ENCODE measurements around the gene BIRC2. TPM values are rescaled to one million over a fixed set of nuclear protein-coding genes. Genes with fewer than 3 reads are reported as not detected.

Gene BIRC2
- total RNA-seq, 1 experiment from 2014 or later, result 53.5 TPM

DNA sequence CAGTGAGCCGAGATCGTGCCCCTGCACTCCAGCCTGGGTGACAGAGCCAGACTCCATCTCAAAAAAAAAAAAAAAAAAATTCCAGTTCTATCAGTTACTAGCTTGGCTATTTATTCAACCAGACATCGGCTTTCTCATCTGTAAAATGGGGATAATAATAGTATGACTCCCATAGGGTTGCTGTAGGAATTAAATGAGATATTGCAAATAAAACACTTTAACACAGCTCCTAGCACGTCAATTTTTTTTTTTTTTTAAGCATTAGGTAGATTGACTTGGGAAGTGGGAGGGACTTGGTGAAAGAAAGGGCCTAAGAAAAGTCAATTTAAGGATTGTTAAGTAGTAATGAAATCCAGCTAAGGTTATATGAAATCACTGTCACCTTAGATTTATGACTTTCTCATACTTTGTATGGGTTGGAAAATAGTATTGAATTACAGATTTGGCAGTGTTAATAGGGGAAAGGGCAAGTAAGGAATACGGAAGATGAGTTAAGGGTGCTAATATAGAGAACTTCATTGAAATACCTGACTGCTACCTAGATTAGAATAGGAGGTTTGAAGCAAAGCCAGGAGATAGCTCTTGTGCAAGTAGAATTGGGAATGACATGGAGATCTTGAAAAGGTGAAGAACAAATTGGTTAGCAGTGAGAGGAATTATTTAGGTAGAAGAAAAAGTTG lies 28.8 kb downstream of the BIRC2 start:
- H3K4me3 Mint-ChIP-seq (ENCODE audit: unreplicated experiment), result no peak overlapping the region
- Histone ChIP-seq H3K27me3 (replicated peaks; ENCODE audit: control insufficient read depth, insufficient read depth, low read length) (no peaks in the 10 kb centered on the region), H3K36me3 (ENCODE audit: control insufficient read depth, insufficient read depth, low read length) (peaks cover 6% of the 10 kb centered on the region; the same call in 1 of the 2 replicates), H3K4me3 (ENCODE audit: low read depth, low read length) (no peak overlapping the region), H3K9me3 (no peaks in the 10 kb centered on the region), H3K4me1 (no peaks in the 10 kb centered on the region)
- no peaks in the 10 kb centered on the region for H3K4me1 Mint-ChIP-seq (ENCODE audit: low read depth, unreplicated experiment)
- peaks cover 45% of the 10 kb centered on the region for H3K36me3 Mint-ChIP-seq (ENCODE audit: insufficient read depth, unreplicated experiment)
- TF ChIP-seq, protein P1, sequence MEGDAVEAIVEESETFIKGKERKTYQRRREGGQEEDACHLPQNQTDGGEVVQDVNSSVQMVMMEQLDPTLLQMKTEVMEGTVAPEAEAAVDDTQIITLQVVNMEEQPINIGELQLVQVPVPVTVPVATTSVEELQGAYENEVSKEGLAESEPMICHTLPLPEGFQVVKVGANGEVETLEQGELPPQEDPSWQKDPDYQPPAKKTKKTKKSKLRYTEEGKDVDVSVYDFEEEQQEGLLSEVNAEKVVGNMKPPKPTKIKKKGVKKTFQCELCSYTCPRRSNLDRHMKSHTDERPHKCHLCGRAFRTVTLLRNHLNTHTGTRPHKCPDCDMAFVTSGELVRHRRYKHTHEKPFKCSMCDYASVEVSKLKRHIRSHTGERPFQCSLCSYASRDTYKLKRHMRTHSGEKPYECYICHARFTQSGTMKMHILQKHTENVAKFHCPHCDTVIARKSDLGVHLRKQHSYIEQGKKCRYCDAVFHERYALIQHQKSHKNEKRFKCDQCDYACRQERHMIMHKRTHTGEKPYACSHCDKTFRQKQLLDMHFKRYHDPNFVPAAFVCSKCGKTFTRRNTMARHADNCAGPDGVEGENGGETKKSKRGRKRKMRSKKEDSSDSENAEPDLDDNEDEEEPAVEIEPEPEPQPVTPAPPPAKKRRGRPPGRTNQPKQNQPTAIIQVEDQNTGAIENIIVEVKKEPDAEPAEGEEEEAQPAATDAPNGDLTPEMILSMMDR (IDR thresholded peaks at IDR 0.05; ENCODE audit: insufficient read depth in 1 of 2, low read depth in 1 of 2, low read length in 1 of 2, severe bottlenecking in 1 of 2, unreplicated experiment in 1 of 2), result no peak
- no peaks in the 10 kb centered on the region for H3K27me3 Mint-ChIP-seq (ENCODE audit: insufficient read depth, unreplicated experiment)
- H3K27ac Mint-ChIP-seq (ENCODE audit: unreplicated experiment), result no peak overlapping the region
- POLR2A ChIA-PET, result interaction anchor here (0.6 to 1.0 kb wide), 2 partner anchors 10 to 271 kb away, joined by 3 read pairs; no protein-coding TSS in a partner anchor
- intact Hi-C loops (cut with micrococcal nuclease; ENCODE audit: unreplicated experiment), result no loop called here
- no TSS peak for BruUV-seq (replicated peaks)
- peaks cover 9% of the 10 kb centered on the region for H3K9me3 Mint-ChIP-seq (ENCODE audit: unreplicated experiment)
- CTCF ChIA-PET, result interaction anchor here (1.2 kb wide), 1 partner anchor 15 kb away, joined by 3 read pairs; no protein-coding TSS in a partner anchor
- no peak for DNase-seq

DNA sequence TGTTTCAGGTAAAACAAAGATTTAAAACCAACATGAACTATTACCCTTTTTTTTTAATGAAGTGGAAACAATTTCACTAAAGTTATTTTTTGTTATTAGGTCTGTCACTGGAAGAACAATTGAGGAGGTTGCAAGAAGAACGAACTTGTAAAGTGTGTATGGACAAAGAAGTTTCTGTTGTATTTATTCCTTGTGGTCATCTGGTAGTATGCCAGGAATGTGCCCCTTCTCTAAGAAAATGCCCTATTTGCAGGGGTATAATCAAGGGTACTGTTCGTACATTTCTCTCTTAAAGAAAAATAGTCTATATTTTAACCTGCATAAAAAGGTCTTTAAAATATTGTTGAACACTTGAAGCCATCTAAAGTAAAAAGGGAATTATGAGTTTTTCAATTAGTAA lies 30.9 kb downstream of the BIRC2 start:
- Mint-ChIP-seq H3K27ac (ENCODE audit: unreplicated experiment) (no peak overlapping the region), H3K36me3 (ENCODE audit: insufficient read depth, unreplicated experiment) (peaks cover 42% of the 10 kb centered on the region), H3K4me3 (ENCODE audit: unreplicated experiment) (no peak overlapping the region), H3K27me3 (ENCODE audit: insufficient read depth, unreplicated experiment) (no peaks in the 10 kb centered on the region), H3K9me3 (ENCODE audit: unreplicated experiment) (no peaks in the 10 kb centered on the region), H3K4me1 (ENCODE audit: low read depth, unreplicated experiment) (no peaks in the 10 kb centered on the region)
- no peaks in the 10 kb centered on the region for H3K9me3 ChIP-seq
- H3K4me1 ChIP-seq, result no peaks in the 10 kb centered on the region
- peaks cover 10% of the 10 kb centered on the region; the same call in 1 of the 2 replicates for H3K36me3 ChIP-seq (ENCODE audit: control insufficient read depth, insufficient read depth, low read length)
- ChIA-PET CTCF (no interaction called here), POLR2A (no interaction called here)
- no peak overlapping the region for H3K4me3 ChIP-seq (ENCODE audit: low read depth, low read length)
- TF ChIP-seq, protein P1 (IDR thresholded peaks at IDR 0.05; ENCODE audit: insufficient read depth in 1 of 2, low read depth in 1 of 2, low read length in 1 of 2, severe bottlenecking in 1 of 2, unreplicated experiment in 1 of 2), result no peak
- no peaks in the 10 kb centered on the region for H3K27me3 ChIP-seq (replicated peaks; ENCODE audit: control insufficient read depth, insufficient read depth, low read length)
- TSS peak; percentile 29 for BruUV-seq (replicated peaks)
- intact Hi-C loops (cut with micrococcal nuclease; ENCODE audit: unreplicated experiment), result no loop called here
- no peak for DNase-seq

DNA sequence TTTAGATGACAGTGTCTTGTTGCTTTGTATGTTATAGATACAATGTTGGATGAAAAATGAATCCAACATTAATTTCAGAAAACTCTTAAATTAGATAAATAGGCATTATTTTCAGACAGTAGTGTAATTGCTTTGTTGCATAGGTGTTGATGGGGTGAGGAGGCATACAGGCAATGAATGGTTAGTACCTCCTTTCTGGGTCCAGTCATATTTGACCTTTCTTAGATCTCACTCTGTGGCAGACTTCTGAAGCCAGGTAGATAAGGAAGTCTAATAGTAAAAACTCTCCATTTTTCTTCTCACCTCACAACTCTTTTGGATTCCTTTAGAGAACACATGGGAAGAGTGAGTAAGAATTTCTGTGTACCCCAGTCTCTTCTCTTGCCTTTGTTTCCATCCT lies 31.8 kb downstream of the BIRC2 start:
- H3K4me1 ChIP-seq, result peaks cover 9% of the 10 kb centered on the region
- no peaks in the 10 kb centered on the region for H3K9me3 Mint-ChIP-seq (ENCODE audit: unreplicated experiment)
- H3K27ac Mint-ChIP-seq (ENCODE audit: unreplicated experiment), result no peak overlapping the region
- no peak overlapping the region for H3K4me3 ChIP-seq (ENCODE audit: low read depth, low read length)
- TF ChIP-seq, protein P1 (IDR thresholded peaks at IDR 0.05; ENCODE audit: insufficient read depth in 1 of 2, low read depth in 1 of 2, low read length in 1 of 2, severe bottlenecking in 1 of 2, unreplicated experiment in 1 of 2), result no peak
- no peaks in the 10 kb centered on the region for H3K9me3 ChIP-seq
- no peaks in the 10 kb centered on the region for H3K27me3 ChIP-seq (replicated peaks; ENCODE audit: control insufficient read depth, insufficient read depth, low read length)
- DNase-seq, result no peak
- no TSS peak for BruUV-seq (replicated peaks)
- POLR2A ChIA-PET, result no interaction called here
- H3K36me3 ChIP-seq (ENCODE audit: control insufficient read depth, insufficient read depth, low read length), result peaks cover 10% of the 10 kb centered on the region; the same call in 1 of the 2 replicates
- no peaks in the 10 kb centered on the region for H3K27me3 Mint-ChIP-seq (ENCODE audit: insufficient read depth, unreplicated experiment)
- intact Hi-C loops (cut with micrococcal nuclease; ENCODE audit: unreplicated experiment), result no loop called here
- CTCF ChIA-PET, result no interaction called here
- no peak overlapping the region for H3K4me3 Mint-ChIP-seq (ENCODE audit: unreplicated experiment)
- peaks cover 42% of the 10 kb centered on the region for H3K36me3 Mint-ChIP-seq (ENCODE audit: insufficient read depth, unreplicated experiment)
- peaks cover 9% of the 10 kb centered on the region for H3K4me1 Mint-ChIP-seq (ENCODE audit: low read depth, unreplicated experiment)

Data from Caco-2 (cell line).